ENCODE measurements around the gene CHIC2.

Gene CHIC2

DNA sequence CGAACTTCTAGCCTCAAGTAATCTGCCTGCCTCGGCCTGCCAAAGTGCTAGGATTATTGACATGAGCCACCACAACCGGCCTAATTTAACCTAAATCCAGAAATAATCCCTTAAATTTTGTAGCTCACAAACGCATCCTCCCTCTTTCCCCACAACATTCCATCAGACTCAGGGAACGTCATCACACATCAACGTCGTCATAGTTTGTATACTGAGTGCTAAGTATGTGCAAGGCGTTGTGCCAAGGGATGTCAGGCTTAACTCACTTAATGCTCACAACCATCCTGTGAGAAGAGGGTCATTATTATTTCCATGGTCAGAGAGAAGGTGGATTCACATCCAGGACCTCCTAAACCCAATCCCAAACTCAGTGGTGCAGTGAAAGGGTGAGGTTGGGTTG lies 26.0 kb upstream of the CHIC2 start:
- TF ChIP-seq, protein P1, sequence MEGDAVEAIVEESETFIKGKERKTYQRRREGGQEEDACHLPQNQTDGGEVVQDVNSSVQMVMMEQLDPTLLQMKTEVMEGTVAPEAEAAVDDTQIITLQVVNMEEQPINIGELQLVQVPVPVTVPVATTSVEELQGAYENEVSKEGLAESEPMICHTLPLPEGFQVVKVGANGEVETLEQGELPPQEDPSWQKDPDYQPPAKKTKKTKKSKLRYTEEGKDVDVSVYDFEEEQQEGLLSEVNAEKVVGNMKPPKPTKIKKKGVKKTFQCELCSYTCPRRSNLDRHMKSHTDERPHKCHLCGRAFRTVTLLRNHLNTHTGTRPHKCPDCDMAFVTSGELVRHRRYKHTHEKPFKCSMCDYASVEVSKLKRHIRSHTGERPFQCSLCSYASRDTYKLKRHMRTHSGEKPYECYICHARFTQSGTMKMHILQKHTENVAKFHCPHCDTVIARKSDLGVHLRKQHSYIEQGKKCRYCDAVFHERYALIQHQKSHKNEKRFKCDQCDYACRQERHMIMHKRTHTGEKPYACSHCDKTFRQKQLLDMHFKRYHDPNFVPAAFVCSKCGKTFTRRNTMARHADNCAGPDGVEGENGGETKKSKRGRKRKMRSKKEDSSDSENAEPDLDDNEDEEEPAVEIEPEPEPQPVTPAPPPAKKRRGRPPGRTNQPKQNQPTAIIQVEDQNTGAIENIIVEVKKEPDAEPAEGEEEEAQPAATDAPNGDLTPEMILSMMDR (IDR thresholded peaks at IDR 0.05; ENCODE audit: low read length): no peak
- TF ChIP-seq EZH2phosphoT487 (IDR thresholded peaks at IDR 0.05; ENCODE audit: low read length) (no peak), EZH2 (optimal IDR thresholded peaks at IDR 0.05; ENCODE audit: low read depth, low read length) (no peak)
- no peaks in the 10 kb centered on the region for H3K79me2 ChIP-seq (ENCODE audit: low read length)
- H4K20me1 ChIP-seq (ENCODE audit: insufficient read depth, low read length): no peaks in the 10 kb centered on the region
- no peaks in the 10 kb centered on the region for H3K36me3 ChIP-seq (replicated peaks; ENCODE audit: insufficient read depth, low read length)
- DNase-seq: no peak
- no peak overlapping the region for H3K4me3 ChIP-seq (ENCODE audit: low read length)
- H3K4me2 ChIP-seq (ENCODE audit: low read depth, low read length): no peak overlapping the region
- no peak overlapping the region for H3K9ac ChIP-seq (ENCODE audit: low read length)
- no peaks in the 10 kb centered on the region for H3K9me3 ChIP-seq (replicated peaks; ENCODE audit: insufficient read depth, low read length)
- H3K9me2 ChIP-seq (replicated peaks; ENCODE audit: insufficient read depth, low read length): no peaks in the 10 kb centered on the region
- H2AFZ ChIP-seq (ENCODE audit: low read length): no peak overlapping the region
- H3K27me3 ChIP-seq (replicated peaks; ENCODE audit: insufficient read depth, low read length): 0 out of 2 replicates have a peak, but pooled peaks cover 3% of the 10 kb centered on the region
- no peaks in the 10 kb centered on the region for H3K4me1 ChIP-seq (ENCODE audit: low read length)
- no peak overlapping the region for H3K27ac ChIP-seq (ENCODE audit: low read length)
- no peaks in the 10 kb centered on the region for H3F3A ChIP-seq (ENCODE audit: insufficient read depth, low read length)

DNA sequence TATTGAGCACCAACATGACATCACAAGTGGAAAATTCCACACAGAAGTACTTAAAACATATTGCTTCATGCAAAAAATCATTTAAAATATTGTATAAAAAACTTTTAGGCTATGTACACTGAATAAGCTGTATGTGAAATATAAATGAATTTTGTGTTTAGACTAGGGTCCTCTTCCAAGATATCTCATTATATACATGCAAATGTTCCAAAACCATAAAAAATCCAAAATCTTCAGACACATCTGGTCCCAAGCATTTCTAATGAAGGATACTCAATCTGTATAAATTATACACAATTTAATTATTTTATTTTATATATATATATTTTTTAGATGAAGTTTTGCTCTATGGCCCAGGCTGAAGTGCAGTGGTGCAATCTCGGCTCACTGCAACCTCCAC lies 25.5 kb upstream of the CHIC2 start:
- no peak for DNase-seq
- no peaks in the 10 kb centered on the region for H3K4me1 ChIP-seq (ENCODE audit: low read length)
- H3K27me3 ChIP-seq (replicated peaks; ENCODE audit: insufficient read depth, low read length): 0 out of 2 replicates have a peak, but pooled peaks cover 3% of the 10 kb centered on the region
- no peaks in the 10 kb centered on the region for H3K9me3 ChIP-seq (replicated peaks; ENCODE audit: insufficient read depth, low read length)
- H3F3A ChIP-seq (ENCODE audit: insufficient read depth, low read length): no peaks in the 10 kb centered on the region
- no peaks in the 10 kb centered on the region for H3K9me2 ChIP-seq (replicated peaks; ENCODE audit: insufficient read depth, low read length)
- H3K27ac ChIP-seq (ENCODE audit: low read length): no peak overlapping the region
- H4K20me1 ChIP-seq (ENCODE audit: insufficient read depth, low read length): no peaks in the 10 kb centered on the region
- H3K9ac ChIP-seq (ENCODE audit: low read length): no peak overlapping the region
- no peak overlapping the region for H3K4me2 ChIP-seq (ENCODE audit: low read depth, low read length)
- no peak overlapping the region for H2AFZ ChIP-seq (ENCODE audit: low read length)
- TF ChIP-seq EZH2phosphoT487 (IDR thresholded peaks at IDR 0.05; ENCODE audit: low read length) (no peak), EZH2 (optimal IDR thresholded peaks at IDR 0.05; ENCODE audit: low read depth, low read length) (no peak)
- TF ChIP-seq, protein P1 (IDR thresholded peaks at IDR 0.05; ENCODE audit: low read length): no peak
- H3K4me3 ChIP-seq (ENCODE audit: low read length): no peak overlapping the region
- H3K79me2 ChIP-seq (ENCODE audit: low read length): no peaks in the 10 kb centered on the region
- no peaks in the 10 kb centered on the region for H3K36me3 ChIP-seq (replicated peaks; ENCODE audit: insufficient read depth, low read length)

DNA sequence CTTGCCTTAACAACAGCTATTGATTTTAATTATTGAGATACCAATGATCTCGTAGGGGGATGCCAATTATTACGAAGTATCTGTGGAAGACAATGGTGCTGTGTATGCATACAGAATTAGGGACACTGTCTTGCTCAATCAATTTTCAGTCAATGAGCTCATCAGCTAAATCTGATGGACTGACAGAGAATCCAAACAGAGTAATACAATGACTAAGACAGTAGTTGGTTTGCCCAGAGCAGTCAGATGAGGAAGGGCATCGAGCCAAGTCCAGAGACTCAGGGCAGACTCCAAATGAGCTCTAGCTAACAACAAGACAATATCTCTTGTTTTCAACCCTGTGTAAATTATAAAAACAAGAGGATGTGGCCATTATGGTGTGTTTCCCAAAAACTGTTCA lies 20.9 kb upstream of the CHIC2 start:
- no peaks in the 10 kb centered on the region for H3F3A ChIP-seq (ENCODE audit: insufficient read depth, low read length)
- H3K27ac ChIP-seq (ENCODE audit: low read length): no peak overlapping the region
- H3K9me2 ChIP-seq (replicated peaks; ENCODE audit: insufficient read depth, low read length): no peaks in the 10 kb centered on the region
- no peak for DNase-seq
- H3K4me2 ChIP-seq (ENCODE audit: low read depth, low read length): no peak overlapping the region
- no peaks in the 10 kb centered on the region for H3K27me3 ChIP-seq (replicated peaks; ENCODE audit: insufficient read depth, low read length)
- no peak overlapping the region for H2AFZ ChIP-seq (ENCODE audit: low read length)
- H3K79me2 ChIP-seq (ENCODE audit: low read length): no peaks in the 10 kb centered on the region
- no peaks in the 10 kb centered on the region for H3K9me3 ChIP-seq (replicated peaks; ENCODE audit: insufficient read depth, low read length)
- H3K4me1 ChIP-seq (ENCODE audit: low read length): no peaks in the 10 kb centered on the region
- H3K9ac ChIP-seq (ENCODE audit: low read length): no peak overlapping the region
- no peak overlapping the region for H3K4me3 ChIP-seq (ENCODE audit: low read length)
- H3K36me3 ChIP-seq (replicated peaks; ENCODE audit: insufficient read depth, low read length): no peaks in the 10 kb centered on the region
- no peaks in the 10 kb centered on the region for H4K20me1 ChIP-seq (ENCODE audit: insufficient read depth, low read length)
- TF ChIP-seq EZH2phosphoT487 (IDR thresholded peaks at IDR 0.05; ENCODE audit: low read length): no peak
- TF ChIP-seq EZH2 (optimal IDR thresholded peaks at IDR 0.05; ENCODE audit: low read depth, low read length): no peak
- TF ChIP-seq, protein P1 (IDR thresholded peaks at IDR 0.05; ENCODE audit: low read length): no peak

Data from MM.1S (cell line).